Neural cell (in vitro differentiated cells): ENCODE measurements around the gene SYT13. TPM values are rescaled to one million over a fixed set of nuclear protein-coding genes. Genes with fewer than 3 reads are reported as not detected.

Source experiments
- H2AFZ ChIP-seq: fragments of 200-600, 300-800 bp; sonication (generic), shearing (Covaris generic); 2 replicates; pipeline ENCODE4 v1.6.0; 2014; ENCODE audit warnings: low read depth, mild to moderate bottlenecking, antibody characterized with exemption, low read length, moderate library complexity
- H3F3A ChIP-seq: fragments of 200-600 bp; shearing (Covaris generic); 2 replicates; pipeline ENCODE4 v1.6.1; 2016; ENCODE audit warnings: mild to moderate bottlenecking, moderate library complexity, mixed read lengths, antibody characterized with exemption, low read length; ENCODE audit not compliant: insufficient read depth, poor library complexity, severe bottlenecking
- H3K27ac ChIP-seq: fragments of 200-600, 300-800 bp; sonication (generic), shearing (Covaris generic); 2 replicates; pipeline ENCODE4 v1.5.1; 2014; ENCODE audit warnings: mild to moderate bottlenecking, low read length, moderate library complexity
- H3K27me3 ChIP-seq: fragments of 300-800, 200-600 bp; sonication (generic), shearing (Covaris generic); 2 replicates; pipeline ENCODE4 v1.6.0; 2014; ENCODE audit warnings: mild to moderate bottlenecking, low read depth, low read length, moderate library complexity; ENCODE audit not compliant: insufficient read depth
- H3K36me3 ChIP-seq: fragments of 300-800, 200-600 bp; sonication (generic), shearing (Covaris generic); 2 replicates; pipeline ENCODE4 v1.5.1; 2014; ENCODE audit warnings: mild to moderate bottlenecking, antibody characterized with exemption, low read length, moderate library complexity; ENCODE audit not compliant: insufficient read depth
- H3K4me2 ChIP-seq: fragments of 300-800, 200-600 bp; sonication (generic), shearing (Covaris generic); 2 replicates; pipeline ENCODE4 v1.6.0; 2014; ENCODE audit warnings: mild to moderate bottlenecking, low read length
- H3K4me3 ChIP-seq: fragments of 300-800, 200-600 bp; sonication (generic), shearing (Covaris generic); 2 replicates; pipeline ENCODE4 v1.5.1; 2014; ENCODE audit warnings: mild to moderate bottlenecking, low read length, moderate library complexity
- H3K79me2 ChIP-seq: fragments of 200-600 bp; shearing (Covaris generic); replicated peaks from 2 replicates; pipeline ENCODE4 v1.6.0; 2014; ENCODE audit warnings: mild to moderate bottlenecking, low read length, moderate library complexity; ENCODE audit not compliant: insufficient read depth
- H3K9ac ChIP-seq: fragments of 300-800, 200-600 bp; sonication (generic), shearing (Covaris generic); 2 replicates; pipeline ENCODE4 v1.6.1; 2016; ENCODE audit warnings: mild to moderate bottlenecking, low read length, mixed read lengths
- H3K9me2 ChIP-seq: fragments of 200-600 bp; shearing (Covaris generic); 2 replicates; pipeline ENCODE4 v1.6.1; 2016; ENCODE audit warnings: mild to moderate bottlenecking, low read length, mixed read lengths; ENCODE audit not compliant: insufficient read depth
- H3K9me3 ChIP-seq: fragments of 200-600, 300-800 bp; sonication (generic), shearing (Covaris generic); 2 replicates; pipeline ENCODE4 v1.6.1; 2016; ENCODE audit warnings: mild to moderate bottlenecking, mixed run types, low read length, moderate library complexity, mixed read lengths
- H4K20me1 ChIP-seq: fragments of 200-600 bp; shearing (Covaris generic); 2 replicates; pipeline ENCODE4 v1.6.1; 2016; ENCODE audit warnings: mild to moderate bottlenecking, mixed run types; ENCODE audit not compliant: insufficient read depth
- EP300 ChIP-seq: fragments of 450-650 bp; conservative IDR thresholded peaks from 2 replicates; pipeline ENCODE4 v1.6.1; 2014; ENCODE audit warnings: antibody characterized with exemption, mild to moderate bottlenecking, moderate library complexity; ENCODE audit not compliant: poor library complexity, severe bottlenecking
- EZH2 ChIP-seq: fragments of 200-600, 300-800 bp; shearing (Covaris generic), sonication (generic); IDR thresholded peaks from 2 replicates; pipeline ENCODE4 v1.6.1; 2014; ENCODE audit warnings: antibody characterized with exemption, low read length, borderline replicate concordance, mild to moderate bottlenecking; ENCODE audit not compliant: insufficient read depth, poor library complexity, severe bottlenecking
- MXI1 ChIP-seq: fragments of 450-650 bp; conservative IDR thresholded peaks from 2 replicates; pipeline ENCODE4 v1.6.1; 2014; ENCODE audit warnings: antibody characterized with exemption, mild to moderate bottlenecking; ENCODE audit not compliant: poor library complexity, severe bottlenecking
- POLR2AphosphoS5 ChIP-seq: IDR thresholded peaks from 2 replicates; pipeline ENCODE4 v1.6.1; 2012
- RAD21 ChIP-seq: fragments of 450-650 bp; conservative IDR thresholded peaks from 2 replicates; pipeline ENCODE4 v1.6.1; 2014; ENCODE audit warnings: antibody characterized with exemption, mild to moderate bottlenecking, moderate library complexity
- REST ChIP-seq: IDR thresholded peaks from 2 replicates; pipeline ENCODE4 v1.6.1; 2012; ENCODE audit warnings: borderline replicate concordance
- SMC3 ChIP-seq: fragments of 450-650 bp; conservative IDR thresholded peaks from 2 replicates; pipeline ENCODE4 v1.6.1; 2014; ENCODE audit warnings: antibody characterized with exemption, mild to moderate bottlenecking, moderate library complexity; ENCODE audit not compliant: poor library complexity
- polyA plus RNA-seq: library from polyadenylated mRNA; depleted of rRNA; stranded (reverse); fragments of >200 nt; gene quantifications from 2 replicates; pipeline ENCODE4 v1.2.3, GENCODE V29; 2014

SYT13 gene
- polyA plus RNA-seq, 1 donor from 2014 or later = 60.8 TPM

DNA sequence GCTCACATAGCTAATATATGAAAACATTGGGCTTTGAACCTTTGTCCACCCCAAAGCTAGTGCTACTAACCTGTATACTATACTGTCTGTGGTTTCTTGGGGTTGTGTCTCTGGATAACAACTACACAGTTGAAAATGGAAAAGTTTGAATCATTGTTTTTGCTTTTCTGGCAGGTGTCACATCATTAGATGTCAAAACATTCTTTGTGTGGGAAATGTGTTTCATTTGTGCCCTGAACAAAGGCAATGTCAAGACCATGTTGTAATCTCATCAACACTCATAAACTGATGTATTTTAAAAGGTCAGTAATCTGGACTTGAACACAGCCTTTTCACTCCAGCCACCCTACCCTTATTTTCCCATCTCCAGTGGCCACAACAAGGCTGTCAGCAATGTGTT lies 16.5 kb downstream of the SYT13 start:
- TF ChIP-seq POLR2AphosphoS5 (peak; percentile 60), EZH2 (no peak), EP300 (peak; percentile 74), REST (no peak), MXI1 (no peak), RAD21 (no peak)
- H3K27me3 ChIP-seq = no peaks in the 10 kb centered on the region
- no peaks in the 10 kb centered on the region for H3K79me2 ChIP-seq
- no peaks in the 10 kb centered on the region for H3K9me2 ChIP-seq
- H3K9me3 ChIP-seq = no peaks in the 10 kb centered on the region
- no peak overlapping the region for H3K4me3 ChIP-seq
- H3K9ac ChIP-seq = no peak overlapping the region
- no peaks in the 10 kb centered on the region for H4K20me1 ChIP-seq
- no peak overlapping the region for H2AFZ ChIP-seq
- H3K4me2 ChIP-seq = no peak overlapping the region
- H3K27ac ChIP-seq = no peak overlapping the region
- no peaks in the 10 kb centered on the region for H3F3A ChIP-seq
- no peaks in the 10 kb centered on the region for H3K36me3 ChIP-seq

DNA sequence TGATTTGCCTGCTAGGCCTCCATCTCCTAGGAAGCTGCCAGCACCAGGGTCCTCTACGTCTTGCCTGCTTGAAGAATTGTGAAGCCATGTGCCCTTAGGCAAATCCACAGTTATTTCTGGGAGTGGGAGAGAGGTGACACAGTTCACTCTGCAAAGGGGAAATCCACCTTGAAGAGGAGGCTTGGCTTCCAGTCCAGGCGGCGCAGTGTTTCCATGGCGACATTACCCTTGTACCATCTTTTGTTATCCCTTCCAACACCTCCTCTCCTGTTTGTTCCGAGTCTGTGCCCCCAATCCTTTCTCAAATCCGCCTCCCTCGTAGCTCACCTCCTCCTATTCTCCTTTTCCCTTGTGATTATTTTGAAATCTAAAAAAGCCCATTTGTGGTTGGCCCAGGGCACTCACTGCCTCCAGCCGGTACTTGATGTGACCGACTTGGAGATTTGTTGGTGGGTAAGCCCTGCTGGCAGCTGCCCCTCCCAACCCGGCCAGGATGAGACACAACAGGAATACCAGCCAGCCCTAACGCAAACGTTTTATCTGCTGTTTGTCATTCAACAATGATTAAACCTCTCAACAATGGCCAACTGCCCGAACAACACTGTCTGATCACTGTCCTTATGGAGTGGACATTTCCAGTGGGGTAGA lies 18.4 kb downstream of the SYT13 start:
- Histone ChIP-seq H3K9ac (no peak overlapping the region), H2AFZ (no peak overlapping the region), H3K36me3 (no peaks in the 10 kb centered on the region), H3K4me2 (no peak overlapping the region), H3K9me3 (no peaks in the 10 kb centered on the region), H3K27ac (no peak overlapping the region), H3K79me2 (no peaks in the 10 kb centered on the region), H3K27me3 (no peaks in the 10 kb centered on the region), H3K4me3 (no peak overlapping the region), H3F3A (no peaks in the 10 kb centered on the region), H4K20me1 (no peaks in the 10 kb centered on the region), H3K9me2 (no peaks in the 10 kb centered on the region)
- TF ChIP-seq EP300 (no peak), REST (no peak), SMC3 (no peak)
